HEK293 (cell line): ENCODE measurements around the gene IGF1R.

Experiments used
- CTCF ChIP-seq: fragments of 450-650 bp; formaldehyde crosslinking; IDR thresholded peaks from 2 replicates; pipeline ENCODE4 v1.5.1; 2016; ENCODE audit warnings: missing biosample characterization, missing genetic modification characterization
- PBX3 ChIP-seq: sonication (generic); formaldehyde crosslinking; IDR thresholded peaks from 2 replicates; pipeline ENCODE4 v1.8.1; 2022; ENCODE audit warnings: mild to moderate bottlenecking, moderate library complexity, missing genetic modification reagents
- PRDM1 ChIP-seq: fragments of 450-650 bp; formaldehyde crosslinking; IDR thresholded peaks from 2 replicates; pipeline ENCODE4; 2016; ENCODE audit warnings: missing biosample characterization, missing genetic modification characterization
- REST ChIP-seq: fragments of 450-650 bp; formaldehyde crosslinking; IDR thresholded peaks from 2 replicates; pipeline ENCODE4 v1.5.1; 2016; ENCODE audit warnings: missing biosample characterization, missing genetic modification characterization
- YY1 ChIP-seq: fragments of 450-650 bp; formaldehyde crosslinking; IDR thresholded peaks from 2 replicates; pipeline ENCODE4 v1.5.1; 2018; ENCODE audit warnings: missing biosample characterization, missing genetic modification characterization
- ZBTB20 ChIP-seq: fragments of 450-650 bp; formaldehyde crosslinking; IDR thresholded peaks from 2 replicates; pipeline ENCODE4 v1.5.1; 2016; ENCODE audit warnings: missing biosample characterization, missing genetic modification characterization
- ZBTB8A ChIP-seq: fragments of 450-650 bp; formaldehyde crosslinking; IDR thresholded peaks from 2 replicates; pipeline ENCODE4 v1.5.1; 2016; ENCODE audit warnings: missing biosample characterization, missing genetic modification characterization
- ZFP37 ChIP-seq: fragments of 450-650 bp; formaldehyde crosslinking; IDR thresholded peaks from 2 replicates; pipeline ENCODE4 v1.5.1; 2016; ENCODE audit warnings: missing biosample characterization, missing genetic modification characterization
- ZNF174 ChIP-seq: fragments of 450-650 bp; formaldehyde crosslinking; IDR thresholded peaks from 2 replicates; pipeline ENCODE4 v1.5.0; 2017; ENCODE audit warnings: missing biosample characterization, mild to moderate bottlenecking, missing genetic modification characterization
- ZNF292 ChIP-seq: fragments of 450-650 bp; formaldehyde crosslinking; IDR thresholded peaks from 2 replicates; pipeline ENCODE4 v1.5.1; 2016; ENCODE audit warnings: low read depth, missing biosample characterization, missing genetic modification characterization, borderline replicate concordance
- ZNF560 ChIP-seq: fragments of 450-650 bp; formaldehyde crosslinking; IDR thresholded peaks from 2 replicates; pipeline ENCODE4 v1.5.1; 2017; ENCODE audit warnings: missing biosample characterization, missing genetic modification characterization, borderline replicate concordance
- ZNF626 ChIP-seq: fragments of 450-650 bp; sonication (Bioruptor Pico); formaldehyde crosslinking; IDR thresholded peaks from 2 replicates; pipeline ENCODE4 v1.5.1; 2018; ENCODE audit warnings: missing biosample characterization, missing genetic modification characterization, inconsistent platforms
- ZNF785 ChIP-seq: fragments of 450-650 bp; formaldehyde crosslinking; IDR thresholded peaks from 2 replicates; pipeline ENCODE4 v1.5.1; 2016; ENCODE audit warnings: missing biosample characterization, missing genetic modification characterization

- TF ChIP-seq ZNF785 (tag by site-specific recombination), result no peak
- TF ChIP-seq ZNF292 (tag by site-specific recombination), result no peak
- TF ChIP-seq YY1 (tag by site-specific recombination), result no peak
- TF ChIP-seq REST (tag by site-specific recombination), result no peak
- no peak for TF ChIP-seq PBX3 (CRISPR knock-in tag)
- no peak for TF ChIP-seq ZBTB20
- TF ChIP-seq CTCF (tag by site-specific recombination), result no peak
- TF ChIP-seq ZBTB8A (tag by site-specific recombination), result no peak
- no peak for TF ChIP-seq ZNF560 (tag by site-specific recombination)
- TF ChIP-seq ZNF174 (tag by site-specific recombination), result no peak
- TF ChIP-seq ZFP37 (tag by site-specific recombination), result no peak
- no peak for TF ChIP-seq PRDM1 (tag by site-specific recombination)
- no peak for TF ChIP-seq ZNF626 (tag by site-specific recombination)
Observed at GRCh38 chr15:98935736-98936135, 287.4 kb downstream of the IGF1R start.
